NCI-H226 (cell line): ENCODE data around the gene GRB2.
"Not testable (repeated sequence)": the region's sequence is repeated elsewhere in the genome, so short reads cannot be mapped to it uniquely, and the experiment has no call there.

Experiments used
- DNase-seq: peaks from one replicate; pipeline ENCODE4 v3.0.0-alpha.2; 2015

GRB2 gene

GRCh38 chr17:75348386-75349012, 57.0 kb downstream of the GRB2 start:
- no peak for DNase-seq

DNA sequence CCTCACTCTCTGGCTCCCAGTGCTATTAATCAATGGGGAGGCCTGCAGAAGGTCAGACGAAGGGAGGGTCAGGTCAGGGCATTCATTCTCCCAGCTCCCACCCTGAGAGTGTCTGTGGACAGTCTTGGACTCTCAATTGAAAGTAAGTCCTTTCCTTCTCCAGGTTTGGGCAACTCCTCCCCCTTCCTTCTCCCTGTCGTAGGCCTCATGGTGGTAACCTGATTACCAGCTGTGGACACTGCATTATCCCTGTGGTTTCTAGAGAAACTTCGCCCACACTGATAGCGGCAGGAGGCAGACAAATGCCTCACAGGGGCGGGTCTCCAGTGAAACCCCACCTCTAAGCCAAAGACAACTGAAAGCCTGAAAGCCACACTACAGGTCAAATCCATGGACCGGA, 58.6 kb downstream of the GRB2 start:
- peak; percentile 70 for DNase-seq

DNA sequence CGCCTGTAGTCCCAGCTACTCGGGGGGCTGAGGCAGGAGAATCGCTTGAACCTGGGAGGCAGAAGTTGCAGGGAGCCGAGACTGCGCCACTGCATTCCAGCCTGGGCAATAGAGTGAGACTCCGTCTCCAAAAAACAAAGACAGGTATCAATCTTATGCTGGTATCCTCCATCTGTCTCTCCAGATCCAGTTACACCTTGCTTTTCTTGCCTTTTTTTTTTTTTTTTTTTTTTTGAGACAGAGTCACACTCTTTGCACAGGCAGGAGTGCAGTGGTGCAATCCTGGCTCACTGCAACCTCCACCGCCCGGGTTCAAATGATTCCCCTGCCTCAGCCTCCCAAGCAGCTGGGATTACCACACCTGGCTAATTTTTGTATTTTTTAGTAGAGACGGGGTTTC, 59.1 kb downstream of the GRB2 start:
- not testable (repeated sequence) for DNase-seq

- no peak for DNase-seq
Measured at GRCh38 chr17:75345514-75346167, 59.8 kb downstream of the GRB2 start.

DNA sequence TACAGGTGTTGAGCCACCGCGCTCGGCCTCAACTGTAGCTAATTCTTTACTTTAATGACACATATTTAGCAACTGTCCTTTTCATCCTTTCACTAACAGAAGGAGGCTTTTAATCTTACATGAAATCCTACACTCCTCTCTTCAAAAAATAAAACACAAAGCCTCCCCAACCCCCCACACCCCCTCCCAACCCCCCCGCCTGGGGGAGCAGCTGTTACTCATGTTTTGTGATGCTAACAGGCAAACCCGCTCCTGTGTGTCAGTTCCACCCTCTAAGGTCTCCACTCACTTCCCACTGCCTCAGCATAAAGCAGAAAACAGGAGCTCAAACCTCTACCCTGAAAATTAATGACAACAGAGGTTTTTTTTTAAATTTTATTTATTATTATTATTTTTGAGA, 60.8 kb downstream of the GRB2 start:
- no peak for DNase-seq

GRCh38 chr17:75342996-75343395, 62.5 kb downstream of the GRB2 start:
- DNase-seq, result no peak

DNA sequence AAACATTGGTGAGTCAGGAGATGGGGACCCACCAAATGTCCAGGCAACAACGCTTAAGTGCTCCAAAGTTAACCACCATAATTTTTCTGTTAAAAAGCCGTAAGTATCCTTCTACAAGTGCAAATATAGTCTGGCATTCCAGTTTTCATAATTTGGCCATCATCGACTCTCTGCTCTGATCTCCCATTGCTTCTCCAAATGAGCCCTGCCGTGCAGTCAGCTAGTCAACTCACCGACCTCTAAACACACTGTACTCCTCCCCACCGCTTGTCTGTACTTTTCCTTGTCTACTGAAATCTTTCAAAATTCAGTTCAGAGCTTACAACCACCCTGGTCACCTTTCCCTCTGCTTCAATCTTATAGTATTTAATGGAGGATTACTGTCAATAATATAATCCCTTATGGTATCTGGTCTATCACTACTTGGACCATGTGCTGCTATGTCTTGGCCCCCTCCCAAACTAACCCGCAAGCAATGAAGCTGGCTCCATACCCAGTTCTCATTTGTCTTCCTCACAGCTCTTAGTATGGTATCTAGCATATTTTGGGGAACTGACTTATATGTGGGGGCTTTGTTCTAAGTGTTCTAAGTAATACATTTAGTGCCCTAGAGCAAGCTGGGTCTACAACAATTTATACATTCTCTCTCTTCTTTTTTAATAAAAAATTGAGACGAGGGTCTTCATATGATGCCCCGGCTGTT, 63.5 kb downstream of the GRB2 start:
- DNase-seq, result no peak

DNA sequence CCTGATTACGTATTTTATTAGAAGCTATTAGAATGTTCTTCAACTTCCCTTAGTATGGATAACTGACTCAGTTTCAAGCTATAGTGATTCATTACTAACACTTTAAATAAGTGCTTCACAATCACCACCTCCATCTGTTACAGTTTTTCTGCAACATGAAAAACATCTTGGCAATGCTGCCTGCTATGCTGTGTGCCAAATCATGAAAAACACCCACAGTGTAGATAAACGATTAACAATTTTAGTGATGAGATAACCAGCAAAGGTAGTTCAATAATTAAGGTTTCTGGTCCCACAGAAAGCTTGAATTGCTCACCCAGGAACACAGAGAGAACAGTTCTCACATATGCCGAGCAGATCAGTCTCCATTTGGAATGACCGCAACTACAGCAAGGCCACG, 64.8 kb downstream of the GRB2 start:
- no peak for DNase-seq

DNA sequence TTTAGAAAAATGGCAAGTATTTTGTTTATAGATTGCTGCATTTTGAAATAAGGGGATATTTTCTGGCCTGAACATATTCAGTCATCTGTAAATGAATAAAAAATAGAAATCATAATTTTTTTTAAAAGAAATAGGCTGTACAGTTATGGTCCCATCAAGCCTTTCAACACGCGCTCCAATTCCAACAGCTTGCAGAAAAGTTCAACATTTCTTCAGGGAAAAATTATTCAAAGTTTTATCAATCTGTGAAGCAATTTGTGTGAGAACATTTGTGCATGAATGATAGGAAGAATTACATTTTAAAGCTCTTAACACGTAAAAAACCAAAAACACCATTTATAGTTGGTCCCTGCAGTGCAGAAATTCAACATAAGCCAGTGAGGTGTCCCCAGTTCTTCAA, 65.5 kb downstream of the GRB2 start:
- no peak for DNase-seq

DNA sequence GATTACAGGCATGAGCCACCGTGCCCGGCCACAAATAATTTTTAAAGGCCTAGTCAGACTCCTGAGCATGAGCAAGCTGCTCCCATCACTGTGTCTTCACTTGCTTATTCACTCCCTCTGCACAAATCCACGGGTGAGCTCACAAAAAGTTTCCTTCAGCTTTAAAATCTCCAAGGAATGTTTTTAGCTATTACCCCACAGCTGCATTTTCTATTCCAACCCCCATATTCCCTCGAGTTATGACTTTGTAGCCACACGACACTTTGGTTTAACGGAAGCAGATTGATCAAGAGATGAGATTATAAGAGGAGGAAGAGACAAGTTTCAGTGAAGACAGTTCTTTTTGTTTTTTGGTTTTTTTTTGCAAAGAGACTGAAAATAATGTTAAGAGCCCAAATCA, 67.1 kb downstream of the GRB2 start:
- DNase-seq, result no peak

GRCh38 chr17:75335315-75335714, 70.2 kb downstream of the GRB2 start:
- peak; percentile 67 for DNase-seq

- DNase-seq, result no peak
Measured at GRCh38 chr17:75334723-75335122, 70.8 kb downstream of the GRB2 start.

GRCh38 chr17:75331671-75332070, 73.8 kb downstream of the GRB2 start:
- no peak for DNase-seq

DNA sequence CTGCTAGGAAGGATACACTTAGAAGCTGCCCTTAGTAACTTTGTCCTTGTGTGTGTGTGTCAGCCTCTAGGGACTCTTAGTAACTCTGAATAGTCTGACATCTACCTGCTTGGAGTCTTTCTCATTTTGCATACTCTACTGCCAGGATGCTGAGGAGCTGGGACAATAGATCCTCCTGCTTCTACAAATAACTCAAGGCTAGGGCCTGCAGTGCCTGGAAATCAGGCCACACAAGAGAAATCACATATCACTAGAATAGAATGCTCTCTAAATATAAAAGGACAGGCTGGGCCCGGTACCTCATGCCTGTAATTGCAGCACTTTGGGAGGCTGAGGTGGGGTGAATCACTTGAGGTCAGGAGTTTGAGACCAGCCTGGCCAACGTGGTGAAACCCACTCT, 77.7 kb downstream of the GRB2 start:
- DNase-seq, result no peak

DNA sequence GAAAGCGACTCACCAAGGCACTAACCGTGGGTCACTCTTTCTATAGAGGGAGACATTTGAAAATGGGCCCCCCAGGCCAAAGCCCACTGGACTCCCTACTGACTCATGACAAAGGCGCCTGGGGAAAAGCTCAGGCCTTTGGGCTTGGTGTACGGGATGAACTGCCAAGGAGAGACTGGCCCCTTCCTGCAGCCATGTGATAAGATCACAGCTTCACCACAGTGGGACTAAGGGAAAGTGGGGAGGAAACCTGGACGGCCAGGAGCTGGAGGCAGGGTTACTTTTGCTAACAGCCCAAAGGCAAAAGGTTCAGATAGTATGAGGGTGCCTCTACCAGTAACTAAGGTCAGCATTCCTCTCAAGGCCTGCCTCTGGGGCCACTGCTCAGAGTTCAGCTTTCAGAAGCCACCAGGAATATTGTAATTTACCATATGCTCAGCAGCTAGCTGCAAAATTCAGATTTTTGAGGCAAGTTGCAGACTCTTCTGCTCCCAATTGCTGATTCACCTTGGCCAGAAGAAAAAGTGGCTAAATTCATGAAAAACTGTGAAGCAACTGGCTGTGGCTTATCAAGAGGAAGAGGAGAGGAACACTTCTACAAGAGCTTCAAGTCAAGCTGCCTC, 79.1 kb downstream of the GRB2 start:
- DNase-seq, result peak; percentile 94

GRCh38 chr17:75325827-75326225, 79.7 kb downstream of the GRB2 start:
- DNase-seq, result peak; percentile 84

DNA sequence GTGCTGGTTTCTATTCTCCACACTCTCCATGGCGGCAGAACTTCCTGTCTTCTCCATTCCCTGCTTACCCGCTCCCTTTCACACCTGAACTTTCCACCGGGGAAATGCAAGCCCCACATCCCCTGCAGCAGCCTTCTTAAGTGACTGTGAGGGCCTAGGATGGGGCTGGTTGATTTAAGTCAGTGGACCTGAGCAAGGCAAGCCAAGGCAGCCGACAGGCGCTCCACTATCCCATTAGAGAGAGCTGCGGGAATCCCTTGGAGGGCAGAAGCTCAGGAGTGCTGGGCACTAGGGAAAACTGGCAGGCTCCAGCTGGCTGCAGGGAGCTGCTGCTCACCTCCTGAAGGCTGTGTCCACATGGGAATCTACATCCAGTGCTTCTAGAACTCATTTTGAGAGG, 80.1 kb downstream of the GRB2 start:
- no peak for DNase-seq

- no peak for DNase-seq
Measured at GRCh38 chr17:75321506-75321905, 84.0 kb downstream of the GRB2 start.

- DNase-seq, result no peak
Measured at GRCh38 chr17:75319904-75320691, 85.4 kb downstream of the GRB2 start.

DNA sequence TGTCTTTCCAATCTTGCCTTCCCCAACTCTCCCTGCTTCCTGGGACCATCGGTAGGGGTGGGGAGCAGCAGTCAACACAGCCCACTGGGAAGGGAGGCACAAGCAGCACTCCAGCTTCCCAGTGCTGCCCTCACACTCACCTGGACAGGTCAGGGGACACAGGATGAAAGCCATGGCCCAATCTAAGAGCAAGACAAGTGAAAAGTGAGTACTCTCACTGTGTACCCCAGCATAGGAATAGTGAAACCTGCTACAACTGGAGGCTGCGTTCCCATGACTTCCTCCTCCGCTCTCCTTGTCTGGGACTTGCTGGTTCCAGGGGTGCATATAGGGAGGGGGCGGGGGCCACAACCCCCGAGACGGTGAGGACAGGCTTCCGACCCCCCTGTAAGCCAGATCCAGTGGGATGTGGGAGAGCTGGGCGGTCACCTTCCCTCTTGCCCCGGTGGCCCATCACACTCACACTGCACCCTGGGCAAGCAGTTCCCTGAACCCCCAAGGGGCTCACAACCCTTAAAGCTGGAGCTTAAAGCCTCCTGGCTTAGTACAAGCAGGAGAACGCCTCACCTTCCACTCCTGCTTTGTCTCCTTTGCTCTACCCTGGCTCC, 86.8 kb downstream of the GRB2 start:
- DNase-seq, result no peak

- no peak for DNase-seq
Measured at GRCh38 chr17:75318211-75318610, 87.3 kb downstream of the GRB2 start.

GRCh38 chr17:75317671-75318070, 87.8 kb downstream of the GRB2 start:
- DNase-seq, result no peak

DNA sequence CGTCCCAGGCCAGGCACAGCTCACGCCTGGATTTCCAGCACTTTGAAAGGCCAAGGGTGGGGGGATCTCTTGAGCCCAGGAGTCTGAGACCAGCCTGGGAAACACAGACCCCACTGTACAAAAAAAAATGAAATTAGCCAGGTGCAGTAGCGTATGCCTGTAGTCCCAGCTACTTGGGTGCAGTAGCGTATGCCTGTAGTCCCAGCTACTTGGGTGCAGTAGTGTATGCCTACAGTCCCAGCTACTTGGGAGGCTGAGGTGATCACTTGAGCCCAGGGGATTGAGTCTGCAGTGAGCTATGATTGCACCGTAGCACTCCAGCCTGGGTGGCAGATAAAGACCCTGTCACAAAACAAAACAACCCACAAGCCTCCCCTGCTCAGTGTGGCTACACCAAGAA, 89.2 kb downstream of the GRB2 start:
- DNase-seq, result no peak
